Measurements from ENCODE around the gene ATP11B.

Gene ATP11B

DNA sequence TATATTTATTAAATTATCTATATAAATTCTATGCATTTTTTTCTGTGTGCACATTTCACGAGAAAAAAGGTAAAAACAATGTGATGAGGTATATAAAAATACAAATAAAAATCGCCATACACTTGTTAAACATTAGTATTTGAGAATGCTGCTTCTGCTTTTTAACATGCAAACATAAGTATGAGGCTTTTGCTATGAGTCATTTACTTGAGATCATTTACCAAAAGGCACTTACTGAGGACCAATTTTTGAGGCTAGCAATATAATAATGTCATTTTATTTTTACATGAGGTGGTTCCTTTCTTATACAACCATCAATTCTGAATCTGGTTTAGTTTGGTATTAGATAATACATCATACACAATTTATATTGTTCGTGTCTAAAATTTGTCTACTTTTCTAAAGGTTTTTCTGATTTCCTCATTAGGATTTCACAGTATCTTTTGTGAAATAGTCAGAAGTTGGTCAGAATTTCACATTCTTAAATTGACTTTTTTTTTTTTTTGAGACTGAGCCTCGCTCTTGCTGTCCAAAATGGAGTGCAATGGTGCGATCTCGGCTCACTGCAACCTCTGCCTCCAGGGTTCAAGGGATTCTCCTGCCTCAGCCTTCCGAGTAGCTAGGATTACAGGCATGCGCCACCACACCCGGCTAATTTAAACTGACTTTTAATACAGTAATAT is 161.4 kb downstream of the ATP11B start:
- no peak for DNase-seq (ENCODE audit: low spot score)

DNA sequence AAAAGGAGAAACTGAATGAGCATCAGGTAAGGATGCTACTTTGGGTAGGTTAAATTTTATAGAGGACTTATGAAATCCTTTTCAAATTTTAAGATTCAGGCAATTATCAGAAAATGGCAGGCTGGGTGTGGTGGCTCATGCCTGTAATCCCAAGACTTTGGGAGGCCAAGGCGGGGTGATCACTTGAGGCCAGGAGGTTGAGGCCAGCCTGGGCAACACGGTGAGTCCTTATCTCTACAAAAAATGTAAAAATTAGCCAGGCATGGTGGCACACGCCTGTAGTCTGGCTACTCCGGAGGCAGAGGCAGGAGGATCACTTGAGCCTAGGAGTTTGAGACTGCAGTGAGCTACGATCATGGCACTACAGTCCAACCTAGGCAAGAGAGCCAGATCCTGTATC is 163.9 kb downstream of the ATP11B start:
- DNase-seq (ENCODE audit: low spot score), result no peak

DNA sequence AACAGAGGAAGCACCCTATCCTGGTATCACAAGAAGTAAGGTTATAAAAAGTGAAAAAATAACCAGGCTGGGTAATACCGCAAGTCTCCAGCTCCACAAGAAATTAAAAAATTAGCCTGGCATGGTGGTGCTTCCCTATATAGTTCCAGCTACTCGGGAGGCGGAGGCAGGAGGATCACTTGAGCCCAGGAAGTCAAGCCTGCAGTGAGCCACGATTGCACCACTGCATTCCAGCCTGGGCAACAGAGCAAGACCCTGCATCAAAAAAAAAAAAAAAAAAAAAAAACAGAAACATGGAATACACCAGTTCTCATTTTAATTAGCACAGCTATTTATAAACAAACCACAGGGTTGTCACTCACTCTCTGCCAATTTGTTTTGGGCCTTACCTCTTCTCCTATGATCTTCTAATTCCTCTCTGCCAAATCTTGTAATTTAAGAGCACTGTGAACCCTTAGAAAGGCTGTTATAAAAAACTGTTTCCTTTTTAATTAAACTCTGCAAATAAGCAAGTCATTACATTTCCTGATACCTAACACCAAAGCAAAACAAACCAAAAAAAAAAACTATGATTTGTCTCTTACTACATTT is 164.5 kb downstream of the ATP11B start:
- no peak for DNase-seq (ENCODE audit: low spot score)

DNA sequence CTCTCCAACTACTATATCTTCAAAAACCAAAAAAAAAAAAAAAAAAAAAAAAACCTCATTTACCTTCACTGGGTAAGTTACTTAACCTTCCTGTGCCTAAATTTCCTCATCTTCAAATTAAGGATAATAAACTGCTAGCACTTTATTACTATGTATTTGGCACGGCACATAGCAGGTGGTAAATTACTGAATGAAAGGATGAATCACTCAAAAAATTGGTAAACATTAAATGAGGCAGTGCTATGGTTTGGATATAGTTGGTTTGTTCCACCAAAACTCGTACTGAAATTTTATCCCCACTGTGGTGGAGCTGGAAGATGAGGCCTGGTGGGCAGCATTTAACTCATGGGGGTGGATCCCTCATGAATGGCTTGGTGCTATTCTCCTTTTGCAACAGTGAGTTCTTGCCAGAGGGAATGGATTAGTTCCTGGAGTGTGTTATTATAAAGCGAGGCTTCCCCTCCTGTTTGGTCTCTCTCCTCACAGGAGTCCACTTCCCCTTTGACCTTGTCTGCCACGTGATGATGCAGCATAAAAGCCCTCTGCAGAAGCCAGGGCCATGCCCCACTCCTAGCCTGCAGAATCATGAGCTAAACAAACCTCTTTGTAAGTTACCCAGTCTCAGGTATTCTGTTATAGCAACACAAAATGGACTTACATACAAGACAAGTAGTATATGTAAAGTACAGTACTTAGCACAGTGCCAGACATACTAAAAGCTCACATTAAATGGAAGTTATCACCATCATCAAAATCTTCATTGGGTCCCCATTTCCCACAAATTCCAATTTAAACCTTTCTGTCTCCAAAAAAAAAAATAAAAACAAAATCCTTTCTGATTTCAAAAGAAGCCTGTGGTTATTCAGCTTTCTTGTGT is 166.4 kb downstream of the ATP11B start:
- DNase-seq (ENCODE audit: low spot score), result peak; percentile 29

DNA sequence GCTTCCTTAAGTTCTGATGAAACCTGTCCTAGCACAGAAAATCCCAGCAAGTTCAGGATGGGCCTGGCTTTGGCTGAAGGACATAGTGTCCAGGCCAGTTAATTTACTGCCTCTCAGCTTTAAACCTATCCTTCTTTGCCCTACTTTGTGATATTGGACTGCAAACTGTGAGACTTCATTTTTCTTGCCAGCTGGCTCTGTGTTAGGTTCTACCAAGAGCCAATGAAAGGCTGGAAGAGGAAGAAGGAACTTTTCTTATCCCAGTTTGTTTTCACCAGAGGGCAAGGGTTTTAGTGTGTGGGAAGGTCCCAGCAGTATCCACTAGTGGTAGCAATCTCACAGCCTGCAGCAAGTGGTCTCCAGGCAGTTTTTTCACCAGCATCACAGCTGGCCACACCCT is 168.9 kb downstream of the ATP11B start:
- DNase-seq (ENCODE audit: low spot score), result peak; percentile 60

DNA sequence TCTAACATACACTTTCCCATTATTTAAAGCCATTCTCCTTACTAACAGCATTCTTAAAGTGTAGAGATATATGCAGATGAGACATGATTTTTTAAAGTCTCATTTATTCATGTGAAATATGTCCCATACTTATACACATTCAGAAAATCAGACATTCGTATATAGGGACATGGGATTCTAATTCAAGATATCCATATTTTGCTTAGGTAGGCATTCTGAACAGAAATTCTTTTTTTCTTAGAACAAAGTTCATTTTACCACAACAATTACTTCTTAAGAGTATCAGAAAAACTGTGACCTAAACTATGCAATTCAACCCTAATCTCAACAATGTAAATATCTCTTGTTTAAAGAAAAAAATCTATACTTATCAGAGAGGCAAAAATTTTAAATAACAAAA is 170.9 kb downstream of the ATP11B start:
- DNase-seq (ENCODE audit: low spot score), result no peak

DNA sequence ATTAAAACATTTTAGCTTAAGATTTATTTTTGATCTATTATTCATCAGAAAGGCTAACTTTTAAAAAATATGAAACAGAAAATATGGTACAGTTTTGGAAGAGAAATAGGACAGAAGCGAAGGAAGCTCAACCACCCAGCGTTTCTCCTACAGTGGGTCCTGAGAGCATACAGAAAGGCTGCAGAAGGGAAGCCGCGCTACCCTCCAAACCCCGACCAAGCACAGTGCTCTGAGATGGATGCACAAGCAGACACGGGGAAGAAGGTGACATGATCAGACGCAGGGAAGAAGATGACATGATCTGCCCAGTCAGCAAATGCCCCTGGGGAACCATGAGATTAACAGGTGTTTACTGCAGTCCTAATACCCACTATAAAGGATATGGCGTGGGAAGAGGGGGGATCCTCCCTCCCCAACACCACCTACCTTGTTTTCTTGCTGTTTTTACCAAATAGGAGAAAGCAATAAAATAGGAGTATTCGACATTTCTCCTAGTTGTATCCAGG is 172.6 kb downstream of the ATP11B start:
- no peak for DNase-seq (ENCODE audit: low spot score)

DNA sequence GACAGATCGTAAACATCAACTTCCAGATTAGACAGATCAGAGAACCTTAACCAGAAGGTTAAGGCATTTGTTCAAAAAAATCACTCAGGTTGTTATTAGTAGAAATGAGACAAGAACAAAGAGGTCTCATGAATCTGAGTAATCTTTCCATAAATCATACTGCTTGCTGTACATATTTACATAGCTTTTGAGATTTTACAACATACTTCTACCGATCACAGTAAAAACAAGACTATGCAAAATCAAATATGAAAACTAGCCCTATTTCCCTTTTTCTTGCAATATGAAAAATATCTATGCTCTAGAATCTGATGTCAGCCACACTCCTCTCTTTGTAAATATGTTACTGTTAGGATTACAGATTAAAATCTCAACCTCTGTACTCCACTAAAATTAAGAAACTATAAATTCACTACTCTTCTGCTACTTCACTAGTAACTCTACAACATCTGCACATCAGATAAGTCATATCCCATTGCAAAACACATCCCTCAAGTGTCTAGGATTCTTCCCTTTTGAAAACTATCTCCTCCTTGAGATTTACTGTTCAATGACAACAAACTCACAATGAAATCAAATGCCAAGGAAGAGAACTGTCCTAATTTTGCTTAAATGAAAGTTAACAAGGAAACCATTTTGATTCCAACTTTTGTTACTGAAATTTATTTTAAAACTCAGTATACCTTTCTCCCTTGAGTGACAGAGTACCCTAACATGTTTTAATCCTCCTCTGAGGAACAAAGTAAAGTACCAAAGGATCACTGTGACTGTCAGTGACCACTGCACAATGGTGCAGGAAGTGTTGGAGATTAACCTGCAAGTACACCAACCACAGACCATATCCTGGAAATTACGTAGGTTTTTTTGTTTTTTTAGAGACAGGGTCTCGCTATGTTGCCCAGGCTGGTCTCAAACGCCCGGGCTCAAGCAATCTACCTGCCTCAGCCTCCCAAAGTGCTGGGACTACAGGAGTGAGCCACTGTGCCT is 174.2 kb downstream of the ATP11B start:
- no peak for DNase-seq (ENCODE audit: low spot score)

DNA sequence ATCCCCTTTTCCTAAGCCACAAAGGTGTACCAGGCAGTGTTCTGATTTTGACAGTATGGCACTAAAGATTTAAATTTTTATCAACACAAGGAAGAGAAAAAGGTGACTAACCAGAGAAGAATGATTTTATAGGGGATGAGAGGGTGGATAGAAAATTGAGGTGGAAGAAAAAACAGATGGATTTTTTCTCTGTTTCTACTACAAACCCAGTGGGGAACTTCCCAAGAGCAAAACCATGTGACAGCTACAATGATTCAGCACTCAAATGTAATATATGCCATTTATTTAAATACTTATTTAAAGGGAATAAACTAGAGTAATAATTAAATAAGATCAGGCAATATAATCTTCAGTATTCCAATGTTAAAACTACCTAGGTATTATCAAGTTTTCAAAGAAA is 176.0 kb downstream of the ATP11B start:
- DNase-seq (ENCODE audit: low spot score), result no peak

DNA sequence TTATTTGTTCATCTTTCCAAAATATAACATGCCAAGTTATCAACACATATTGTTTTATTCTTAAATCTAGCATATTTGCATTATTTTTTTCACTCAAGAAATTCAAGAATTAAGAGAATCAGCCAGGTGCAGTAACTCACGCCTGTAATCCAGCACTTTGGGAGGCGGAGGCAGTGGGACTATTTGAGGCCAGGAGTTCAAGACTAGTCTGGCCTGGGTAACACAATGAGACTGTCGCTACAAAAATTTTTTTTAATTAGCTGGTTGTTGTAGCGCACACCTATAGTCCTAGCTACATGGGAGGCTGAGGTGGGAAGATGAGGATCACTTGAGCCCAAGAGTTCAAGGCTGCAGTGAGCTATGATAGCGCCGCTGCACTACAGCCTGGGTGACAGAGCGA is 176.5 kb downstream of the ATP11B start:
- no peak for DNase-seq (ENCODE audit: low spot score)

DNA sequence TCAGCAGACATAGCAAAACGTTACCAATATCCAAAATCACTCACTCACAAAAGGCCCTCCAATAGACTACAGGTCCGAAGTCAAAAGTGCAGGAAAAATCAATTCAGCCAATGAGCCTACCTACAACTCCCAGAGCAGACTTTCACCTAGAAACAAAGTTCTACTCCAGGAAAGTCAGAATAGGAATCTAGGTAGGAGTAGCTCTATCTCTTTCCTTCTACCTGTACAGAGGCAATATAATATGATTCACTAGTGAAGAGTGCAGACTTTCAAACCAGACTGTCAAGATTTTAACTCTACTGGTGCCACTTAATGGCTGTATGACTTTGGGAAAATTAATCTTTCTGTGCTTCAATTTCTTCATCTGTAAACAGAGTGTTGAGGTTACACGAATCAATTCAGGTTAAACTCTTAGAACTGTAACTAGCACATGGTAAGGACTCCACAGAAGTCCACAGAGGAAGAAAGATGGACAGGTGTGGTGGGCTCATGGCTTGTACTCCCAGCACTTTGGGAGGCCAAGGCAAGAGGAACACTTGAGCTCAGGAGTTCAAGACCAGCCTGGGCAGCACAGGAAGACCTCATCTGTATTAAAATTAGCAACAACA is 177.6 kb downstream of the ATP11B start:
- DNase-seq (ENCODE audit: low spot score), result no peak
